Thyroid gland (tissue), 4 donors: ENCODE data around the gene CDH18.

Source experiments
- POLR2A ChIP-seq, 2 donors: fragments of 450-650 bp; IDR thresholded peaks; one replicate each; pipeline ENCODE4 v1.6.1; 2017; ENCODE audit warnings: antibody characterized with exemption in 2 of 2, mild to moderate bottlenecking in 2 of 2, moderate library complexity in 1 of 2
- TF ChIP-seq, protein P1 (sequence below), 6 experiments: fragments of 200-600 bp in 3 of 6; fragments of 450-650 bp in 3 of 6; sonication (generic) in 3 of 6; IDR thresholded peaks; one replicate each; pipeline ENCODE4 v1.5.1; 2016 to 2019; ENCODE audit warnings: antibody characterized with exemption in 6 of 6, mild to moderate bottlenecking in 2 of 6, inconsistent platforms in 1 of 6, moderate library complexity in 1 of 6

DNA sequence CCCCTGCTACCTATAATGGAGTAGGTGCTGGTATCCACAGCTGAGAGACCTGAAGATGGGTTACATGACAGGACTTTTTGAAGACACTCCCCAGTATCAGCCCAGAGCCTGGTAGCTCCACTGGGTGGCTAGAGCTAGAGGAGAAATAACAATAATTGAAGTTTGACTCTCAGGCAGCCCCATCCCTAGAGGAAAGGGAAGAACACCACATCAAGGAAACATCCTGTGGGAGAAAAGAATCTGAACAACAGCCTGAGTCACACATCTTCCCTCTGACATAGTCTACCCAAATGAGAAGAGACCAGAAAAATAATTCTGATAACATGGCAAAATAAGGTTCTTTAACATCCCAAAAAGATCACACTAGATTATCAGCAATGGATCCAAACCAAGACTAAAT is 432.1 kb downstream of the CDH18 start:
- no peak for TF ChIP-seq POLR2A (IDR thresholded peaks at IDR 0.05)
- TF ChIP-seq, protein P1, sequence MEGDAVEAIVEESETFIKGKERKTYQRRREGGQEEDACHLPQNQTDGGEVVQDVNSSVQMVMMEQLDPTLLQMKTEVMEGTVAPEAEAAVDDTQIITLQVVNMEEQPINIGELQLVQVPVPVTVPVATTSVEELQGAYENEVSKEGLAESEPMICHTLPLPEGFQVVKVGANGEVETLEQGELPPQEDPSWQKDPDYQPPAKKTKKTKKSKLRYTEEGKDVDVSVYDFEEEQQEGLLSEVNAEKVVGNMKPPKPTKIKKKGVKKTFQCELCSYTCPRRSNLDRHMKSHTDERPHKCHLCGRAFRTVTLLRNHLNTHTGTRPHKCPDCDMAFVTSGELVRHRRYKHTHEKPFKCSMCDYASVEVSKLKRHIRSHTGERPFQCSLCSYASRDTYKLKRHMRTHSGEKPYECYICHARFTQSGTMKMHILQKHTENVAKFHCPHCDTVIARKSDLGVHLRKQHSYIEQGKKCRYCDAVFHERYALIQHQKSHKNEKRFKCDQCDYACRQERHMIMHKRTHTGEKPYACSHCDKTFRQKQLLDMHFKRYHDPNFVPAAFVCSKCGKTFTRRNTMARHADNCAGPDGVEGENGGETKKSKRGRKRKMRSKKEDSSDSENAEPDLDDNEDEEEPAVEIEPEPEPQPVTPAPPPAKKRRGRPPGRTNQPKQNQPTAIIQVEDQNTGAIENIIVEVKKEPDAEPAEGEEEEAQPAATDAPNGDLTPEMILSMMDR (IDR thresholded peaks at IDR 0.05): no peak
